Adrenal gland (tissue), 5 donors: ENCODE data around the gene SORBS1.

Experiments
- CTCF ChIP-seq, 6 experiments: fragments of 450-650 bp in 4 of 6; fragments of 200-600 bp in 2 of 6; sonication (generic) in 1 of 6; IDR thresholded peaks; 1 replicate in 5 of 6; 2 replicates in 1 of 6; pipeline versions ENCODE4 v1.5.1 to v1.8.0; 2016 to 2021; ENCODE audit warnings: antibody characterized with exemption in 6 of 6, mild to moderate bottlenecking in 2 of 6, moderate library complexity in 1 of 6
- POLR2A ChIP-seq, 2 donors: fragments of 450-650 bp; IDR thresholded peaks; one replicate each; pipeline ENCODE4 v1.6.1; 2017; ENCODE audit warnings: antibody characterized with exemption in 2 of 2, mild to moderate bottlenecking in 2 of 2, moderate library complexity in 1 of 2
- donor health status: DM: no; HTN: no; CAD: no.

- no peak for TF ChIP-seq CTCF (IDR thresholded peaks at IDR 0.05)
- no peak for TF ChIP-seq POLR2A (IDR thresholded peaks at IDR 0.05)
Measured at GRCh38 chr10:95389176-95389575, 172.0 kb downstream of the SORBS1 start.
